ENCODE results near the gene DNM2.
"Not testable (repeated sequence)": the region's sequence is repeated elsewhere in the genome, so short reads cannot be mapped to it uniquely, and the experiment has no call there.

DNM2 gene

GRCh38 chr19:10839114-10840050, 121.5 kb downstream of the DNM2 start:
- DNase-seq = no peak

DNA sequence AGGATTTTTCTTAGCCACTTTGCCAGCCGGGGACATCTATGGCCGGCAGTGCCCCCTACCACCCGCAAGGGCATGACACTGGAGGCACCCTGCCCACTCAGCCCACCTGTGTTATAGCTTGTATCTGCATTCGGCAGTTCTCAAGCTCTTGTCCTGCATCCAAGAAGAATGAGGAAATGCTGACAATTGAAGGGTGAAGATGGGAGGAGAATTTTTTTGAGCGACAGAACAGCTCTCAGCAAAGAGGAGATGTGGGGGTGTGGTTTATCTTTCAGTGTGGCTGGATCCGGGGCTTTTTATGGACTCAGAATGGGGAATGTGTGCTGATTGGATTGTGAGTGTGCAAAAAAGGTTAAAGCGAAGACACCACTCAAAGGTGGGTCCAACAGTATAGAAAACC, 124.9 kb downstream of the DNM2 start:
- no peak for DNase-seq

DNA sequence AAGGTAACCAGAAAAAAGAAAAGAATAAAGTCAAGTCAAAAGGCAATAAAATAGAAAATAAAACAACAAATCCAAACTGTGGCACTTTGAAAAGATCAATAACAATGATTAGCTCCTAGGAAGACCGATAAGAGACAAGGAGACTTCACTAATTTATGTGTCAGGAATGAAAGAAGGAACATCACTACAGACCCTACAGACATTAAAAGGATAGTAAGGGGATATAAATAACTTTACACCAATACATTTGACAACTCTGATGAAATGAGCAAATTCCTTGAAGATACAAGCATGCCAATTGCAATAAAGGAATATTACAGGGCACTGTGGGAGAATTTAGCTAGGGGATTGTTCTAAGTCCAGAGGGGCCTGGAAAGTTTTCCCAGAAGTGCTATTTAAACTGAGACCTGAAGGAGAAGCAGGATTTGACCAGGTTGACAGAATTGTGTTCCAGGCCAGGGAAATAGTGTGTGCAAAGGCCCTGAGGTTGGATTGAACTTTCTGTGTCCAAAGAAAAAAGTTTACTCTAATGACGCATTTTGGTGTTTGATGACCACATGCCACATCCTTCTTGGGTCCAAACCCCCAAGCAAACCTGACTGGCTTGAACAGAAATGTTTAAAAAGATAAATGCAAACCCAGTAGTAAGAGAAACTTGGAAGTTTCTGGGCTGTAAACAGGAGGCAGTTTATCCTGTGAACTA, 128.8 kb downstream of the DNM2 start:
- no peak for DNase-seq

DNA sequence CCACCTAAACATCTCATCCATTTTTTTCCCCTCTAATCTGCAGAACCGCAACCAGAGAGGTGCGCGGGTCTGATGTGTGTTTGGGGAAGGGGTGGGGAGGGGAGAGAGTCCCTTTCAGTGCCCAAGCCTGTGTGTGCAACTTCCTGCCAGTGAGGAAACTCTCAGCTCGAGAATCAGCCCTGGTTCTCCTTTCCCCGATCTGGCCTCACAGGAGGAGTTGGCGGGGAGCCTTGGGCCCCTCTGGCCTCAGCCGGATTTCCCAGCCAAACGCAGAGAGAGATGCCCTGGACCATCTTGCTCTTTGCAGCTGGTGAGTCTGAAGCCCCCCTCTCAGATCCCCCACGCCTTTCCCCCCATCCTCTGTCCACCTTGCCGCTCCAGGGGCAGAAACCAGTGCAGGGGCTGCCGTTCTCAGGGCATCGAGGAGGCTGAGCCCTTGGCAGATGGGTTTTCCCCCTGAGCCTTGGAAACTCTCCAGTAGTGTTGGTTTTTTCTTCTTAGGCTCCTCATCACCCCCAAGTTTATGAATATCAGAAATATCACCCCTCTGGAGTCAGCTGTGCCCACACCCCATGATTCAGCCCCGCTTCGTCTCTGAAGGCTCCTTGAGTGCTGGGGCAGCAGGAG, 130.5 kb downstream of the DNM2 start, which contains the start of gene C19orf38:
Gene C19orf38, plus strand, starts transcription at position 186 of the 627 bp plus-strand sequence. Its CDS starts 94 bp downstream, at position 280.
- no peak for DNase-seq

GRCh38 chr19:10850631-10851030, 132.8 kb downstream of the DNM2 start:
- DNase-seq = no peak

DNA sequence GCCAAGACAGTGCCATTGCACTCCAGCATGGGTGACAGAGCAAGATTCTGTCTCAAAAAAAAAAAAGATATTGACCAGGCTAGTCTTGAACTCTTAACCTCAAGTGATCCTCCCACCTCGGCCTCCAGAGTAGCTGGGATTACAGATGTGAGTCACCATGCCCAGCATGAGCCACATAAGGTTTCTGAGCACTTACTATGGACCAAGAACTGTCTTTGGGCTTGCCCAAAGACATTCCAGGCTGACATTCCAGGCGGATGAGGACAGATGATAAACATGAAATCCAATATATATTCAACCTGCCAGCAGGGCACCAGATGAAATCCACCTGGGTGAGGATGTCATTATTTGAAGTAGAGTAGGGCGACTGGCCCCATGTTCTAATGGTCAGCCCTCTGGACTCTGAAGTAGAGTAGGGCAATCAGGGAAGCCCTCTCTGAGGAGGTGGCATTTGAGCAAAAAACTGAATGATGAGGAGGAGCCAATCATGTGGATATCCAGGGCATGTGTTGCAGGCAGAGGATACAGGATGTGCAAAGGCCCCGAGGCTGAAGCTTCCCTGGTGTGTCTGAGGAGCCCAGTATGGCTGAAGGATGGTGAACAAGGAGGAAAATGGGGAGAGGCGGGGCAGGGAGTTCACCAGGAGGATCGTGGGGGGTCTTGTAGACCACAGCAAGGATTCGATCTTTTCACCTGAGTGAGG, 134.4 kb downstream of the DNM2 start:
- DNase-seq = peak; percentile 47 to 48

DNA sequence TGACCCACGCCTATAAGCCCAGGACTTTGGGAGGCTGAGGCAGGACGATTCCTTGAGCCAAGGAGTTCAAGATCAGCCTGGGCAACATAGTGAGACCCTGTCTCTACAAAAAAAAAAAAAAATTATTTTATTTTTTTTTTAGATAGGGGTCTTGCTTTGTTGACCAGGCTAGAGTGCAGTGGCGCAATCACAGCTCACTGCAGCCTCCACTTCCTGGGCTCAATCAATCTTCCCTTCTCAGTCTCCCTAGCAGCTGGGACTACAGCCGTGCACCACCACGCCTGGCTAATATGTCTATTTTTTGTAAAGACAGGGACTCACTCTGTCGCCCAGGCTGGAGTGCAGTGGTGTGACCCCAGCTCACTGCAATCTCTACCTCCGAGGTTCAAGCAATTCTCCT, 135.1 kb downstream of the DNM2 start:
- DNase-seq = no peak

- DNase-seq = no peak
These were observed 136.6 kb downstream of the DNM2 start for GRCh38 chr19:10854350-10855089.

- peak in 1 of 2 experiments; percentile 22 for DNase-seq
These were observed 138.1 kb downstream of the DNM2 start for GRCh38 chr19:10855879-10856522.

- DNase-seq = not testable (repeated sequence)
These were observed 139.0 kb downstream of the DNM2 start for GRCh38 chr19:10856899-10857298.

DNA sequence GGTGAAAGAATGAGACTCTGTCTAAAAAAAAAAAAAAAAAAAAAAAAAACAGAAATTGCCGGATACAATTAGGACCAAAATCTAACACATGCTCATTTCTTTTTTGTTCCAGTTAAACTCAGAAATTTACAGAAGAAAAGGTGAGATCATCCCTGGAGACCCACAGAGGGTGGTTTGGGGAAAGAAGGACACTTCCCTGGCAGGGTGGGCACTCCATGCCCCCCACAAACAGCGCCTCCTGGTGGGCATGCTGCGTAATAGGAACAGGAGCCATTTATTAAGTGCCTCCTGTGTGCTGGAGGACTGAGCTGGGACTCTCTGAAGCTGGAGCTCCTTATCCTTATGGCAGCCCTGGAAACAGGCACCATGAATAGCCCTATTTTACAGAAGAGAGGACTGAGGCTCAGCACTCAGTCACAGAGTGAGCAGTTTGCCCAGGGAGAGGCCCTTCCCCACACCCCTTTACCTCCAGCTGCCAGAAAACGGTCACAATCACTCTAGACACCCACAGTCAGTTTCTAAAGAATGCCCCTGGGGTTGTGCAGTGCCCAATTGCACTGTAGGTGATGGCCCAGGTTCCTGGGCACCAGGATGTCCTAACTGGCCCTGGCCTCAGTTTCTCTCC, 140.4 kb downstream of the DNM2 start:
- DNase-seq = no peak

GRCh38 chr19:10861103-10861651, 143.3 kb downstream of the DNM2 start:
- DNase-seq = peak in 1 of 2 experiments; percentile 36

- no peak for DNase-seq
These were observed 144.8 kb downstream of the DNM2 start for GRCh38 chr19:10862561-10863106.

DNA sequence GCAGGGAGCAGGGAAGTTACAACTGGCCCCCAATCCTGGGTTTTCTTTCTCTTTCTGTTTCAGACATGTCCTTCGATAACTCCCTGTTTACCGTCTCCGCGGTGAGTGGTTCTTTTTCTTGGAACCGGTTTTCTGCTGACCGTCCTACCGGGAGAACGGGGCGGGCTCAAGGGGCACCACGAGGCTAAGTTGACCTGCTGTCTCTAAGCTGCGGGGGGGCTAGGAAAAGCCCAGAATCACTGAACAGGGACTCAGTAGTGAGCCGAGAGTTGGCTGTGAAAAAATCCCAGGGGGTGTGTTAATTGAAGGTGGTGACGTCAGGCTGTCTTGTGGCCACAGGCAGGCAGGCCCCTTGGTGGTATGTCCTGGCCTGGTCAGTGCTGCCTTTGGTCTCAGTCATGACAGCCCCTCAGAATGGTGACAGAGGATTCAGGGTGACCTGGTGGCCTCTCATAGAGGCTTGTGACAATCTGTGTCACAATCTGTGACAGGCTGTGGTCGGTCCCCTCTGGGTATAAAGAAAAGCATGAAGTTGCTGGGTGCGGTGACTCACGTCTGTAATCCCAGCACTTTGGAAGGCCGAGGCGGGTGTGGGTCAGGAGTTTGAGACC, 145.3 kb downstream of the DNM2 start:
- DNase-seq = no peak

DNA sequence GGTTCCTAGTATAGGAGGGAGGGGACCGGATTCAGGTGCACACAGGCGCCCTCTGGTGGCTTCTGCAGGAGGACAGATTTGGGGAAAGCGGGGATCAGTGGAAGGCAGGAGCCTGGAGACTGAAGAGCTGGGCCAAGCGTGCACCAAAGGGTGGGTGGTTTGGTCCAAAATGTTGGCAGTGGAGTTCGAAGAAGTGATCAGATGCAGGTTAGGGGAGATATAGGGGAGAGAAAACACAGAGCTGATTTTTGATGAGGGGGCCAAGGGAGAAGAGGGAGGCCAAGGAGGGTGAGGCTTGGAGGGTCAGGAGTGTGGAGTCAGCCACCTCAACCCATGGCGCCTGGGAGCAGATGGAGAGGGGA, 146.6 kb downstream of the DNM2 start:
- peak in 1 of 2 experiments; percentile 58 for DNase-seq

GRCh38 chr19:10866495-10866894, 148.6 kb downstream of the DNM2 start:
- no peak for DNase-seq

GRCh38 chr19:10868872-10869547, 151.1 kb downstream of the DNM2 start:
- no peak for DNase-seq

GRCh38 chr19:10869872-10870311, 152.0 kb downstream of the DNM2 start:
- not testable (repeated sequence) for DNase-seq

DNA sequence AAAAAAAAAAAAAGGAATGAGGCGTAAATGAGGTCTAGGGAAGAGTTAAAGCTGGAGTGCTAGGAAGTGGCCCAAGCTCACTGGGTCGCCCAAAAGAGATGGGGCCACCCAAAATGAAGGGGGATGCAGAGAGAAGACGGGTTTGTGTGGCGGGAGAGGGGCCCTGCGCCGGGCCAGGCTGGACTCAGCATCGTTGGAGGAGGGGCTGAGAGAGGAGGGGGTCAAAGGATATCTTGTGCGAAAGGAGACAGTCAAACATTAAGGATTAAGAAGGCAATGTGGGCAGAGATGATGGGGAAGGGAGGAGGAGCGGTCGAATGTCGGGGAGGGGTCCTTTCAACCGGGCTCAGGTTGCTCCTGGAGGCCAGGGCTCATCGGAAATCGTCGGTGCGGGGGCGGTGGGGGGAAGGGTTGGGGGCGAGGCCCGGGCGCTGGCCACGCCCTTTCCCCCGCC, 152.6 kb downstream of the DNM2 start:
- DNase-seq = no peak
